Effector CD4-positive, alpha-beta T cell (primary cell): ENCODE data around the gene ST7.
"Not testable (repeated sequence)": the region's sequence is repeated elsewhere in the genome, so short reads cannot be mapped to it uniquely, and the experiment has no call there.

ENCODE experiments used
- DNase-seq: peaks from one replicate; pipeline ENCODE4 v3.0.0-alpha.2; 2020

The ST7 gene

GRCh38 chr7:116951366-116952292 is 1.7 kb upstream of the ST7 start:
- DNase-seq = no peak

GRCh38 chr7:116952635-116953371 is 498 bp upstream of the ST7 start:
- no peak for DNase-seq

GRCh38 chr7:116953906-116954838 is 871 bp downstream of the ST7 start:
- peak; percentile 15 for DNase-seq

- no peak for DNase-seq
These were observed 2.0 kb downstream of the ST7 start for GRCh38 chr7:116955340-116955739.

GRCh38 chr7:116955801-116956476 is 2.6 kb downstream of the ST7 start:
- no peak for DNase-seq

- DNase-seq = no peak
These were observed 3.1 kb downstream of the ST7 start for GRCh38 chr7:116956477-116956804.

GRCh38 chr7:116957874-116958273 is 4.6 kb downstream of the ST7 start:
- no peak for DNase-seq

- not testable (repeated sequence) for DNase-seq
These were observed 8.8 kb downstream of the ST7 start for GRCh38 chr7:116961966-116962673.

- DNase-seq = no peak
These were observed 9.9 kb downstream of the ST7 start for GRCh38 chr7:116963234-116963633.

- no peak for DNase-seq
These were observed 13.3 kb downstream of the ST7 start for GRCh38 chr7:116966601-116967000.

GRCh38 chr7:116967254-116967922 is 14.1 kb downstream of the ST7 start:
- DNase-seq = no peak

- no peak for DNase-seq
These were observed 14.7 kb downstream of the ST7 start for GRCh38 chr7:116967983-116968382.

GRCh38 chr7:116968631-116969030 is 15.3 kb downstream of the ST7 start:
- DNase-seq = no peak

GRCh38 chr7:116969371-116969902 is 16.1 kb downstream of the ST7 start:
- no peak for DNase-seq

GRCh38 chr7:116970238-116970910 is 17.1 kb downstream of the ST7 start:
- no peak for DNase-seq

GRCh38 chr7:116971153-116971552 is 17.9 kb downstream of the ST7 start:
- not testable (repeated sequence) for DNase-seq

GRCh38 chr7:116971869-116972268 is 18.6 kb downstream of the ST7 start:
- DNase-seq = no peak

- DNase-seq = not testable (repeated sequence)
These were observed 21.7 kb downstream of the ST7 start for GRCh38 chr7:116975024-116975423.

GRCh38 chr7:116977172-116977571 is 23.9 kb downstream of the ST7 start:
- DNase-seq = no peak

GRCh38 chr7:116978006-116978405 is 24.7 kb downstream of the ST7 start:
- no peak for DNase-seq
